Mucosa of descending colon (tissue), 3 donors: ENCODE results near the gene ACVR2A. TPM values are rescaled to one million over a fixed set of nuclear protein-coding genes. Genes with fewer than 3 reads are reported as not detected.

ENCODE experiments used
- ATAC-seq: fragments of 200-7000 bp; cut with Tn5 transposase; one replicate; pipeline ENCODE4 v1.9.1; 2020; ENCODE audit warnings: mild to moderate bottlenecking, moderate library complexity
- DNase-seq, 3 donors: peaks; one replicate each; pipeline ENCODE4 v3.0.0-alpha.2; 2020
- H3K36me3 ChIP-seq: fragments of 200-600 bp; one replicate; pipeline ENCODE4 v1.8.0; 2021; ENCODE audit warnings: low read depth, mild to moderate bottlenecking
- H3K4me1 ChIP-seq: fragments of 200-600 bp; one replicate; pipeline ENCODE4 v1.8.0; 2021; ENCODE audit warnings: low read depth, mild to moderate bottlenecking
- H3K4me3 ChIP-seq: fragments of 200-600 bp; one replicate; pipeline ENCODE4 v1.8.0; 2021; ENCODE audit warnings: mild to moderate bottlenecking
- H3K9me3 ChIP-seq: fragments of 200-600 bp; one replicate; pipeline ENCODE4 v1.8.0; 2021; ENCODE audit warnings: mild to moderate bottlenecking
- intact Hi-C, 2 donors: fragments of 100-400 bp; cut with DNase I in 1 of 2; cut with micrococcal nuclease in 1 of 2; formaldehyde crosslinking; loops; one replicate each; pipeline versions ENCODE4 v1.11.0 to v1.11.1; 2022; cut with DNase I, micrococcal nuclease
- total RNA-seq, 3 donors: library from RNA; stranded (reverse); fragmentation: NEBNext Ultra II Directional in 2 of 3; extraction: Animal tissue kit (Norgen Biotek cat#: 25700) in 2 of 3; gene quantifications; one replicate each; pipeline versions ENCODE4 v1.2.1 to v1.2.4, GENCODE V29; 2021 to 2023
- TF ChIP-seq, protein P1 (sequence below): fragments of 200-600 bp; IDR thresholded peaks from one replicate; pipeline ENCODE4 v1.8.0; 2022; ENCODE audit warnings: antibody characterized with exemption, mild to moderate bottlenecking
- donor health status: DM: no; HTN: no; CAD: no; lungs with moderate emphysema.
- donor health status: DM: no; HTN: no; CAD: no.
- donor health status: DM: no; HTN: yes; CAD: no.

ACVR2A gene
- total RNA-seq, 3 donors from 2014 or later = 19.7 to 33.0 (median 29.0) TPM

DNA sequence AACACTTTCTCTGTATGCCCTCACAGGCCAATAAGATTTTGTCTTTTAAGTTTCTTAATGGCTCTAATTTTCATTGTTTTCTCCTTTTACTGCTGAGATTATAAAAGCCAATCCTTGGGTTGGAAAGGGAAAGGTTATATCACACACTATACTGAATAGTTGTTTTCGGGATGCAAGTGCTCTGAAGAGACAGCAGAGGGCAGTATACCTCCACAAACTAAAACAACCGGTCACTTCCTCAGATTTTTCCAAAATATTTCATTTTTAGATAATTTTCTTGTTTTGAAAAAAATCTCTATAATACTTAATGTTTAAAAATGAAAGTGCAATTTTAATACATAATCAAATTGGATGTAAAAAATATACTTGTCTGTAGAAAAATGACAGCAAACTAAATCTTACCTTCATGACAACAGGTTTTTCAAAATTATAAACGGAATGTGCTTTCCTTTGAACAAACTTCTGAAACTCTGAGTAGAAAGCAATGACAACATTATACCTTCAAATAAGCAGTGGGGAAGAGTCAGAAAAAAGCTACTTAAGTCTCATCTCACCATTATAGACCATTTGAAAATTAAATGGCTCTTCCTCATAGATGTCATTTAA is 93.0 kb downstream of the ACVR2A start:
- ATAC-seq (peak; percentile 80), DNase-seq (no peak)
- Histone ChIP-seq H3K4me3 (no peak overlapping the region), H3K36me3 (no peaks in the 10 kb centered on the region), H3K9me3 (no peaks in the 10 kb centered on the region), H3K4me1 (no peaks in the 10 kb centered on the region)
- intact Hi-C loops = loop anchor here (5.0 kb wide), 2 partner anchors 569 to 1054 kb away; no protein-coding TSS in a partner anchor
- TF ChIP-seq, protein P1, sequence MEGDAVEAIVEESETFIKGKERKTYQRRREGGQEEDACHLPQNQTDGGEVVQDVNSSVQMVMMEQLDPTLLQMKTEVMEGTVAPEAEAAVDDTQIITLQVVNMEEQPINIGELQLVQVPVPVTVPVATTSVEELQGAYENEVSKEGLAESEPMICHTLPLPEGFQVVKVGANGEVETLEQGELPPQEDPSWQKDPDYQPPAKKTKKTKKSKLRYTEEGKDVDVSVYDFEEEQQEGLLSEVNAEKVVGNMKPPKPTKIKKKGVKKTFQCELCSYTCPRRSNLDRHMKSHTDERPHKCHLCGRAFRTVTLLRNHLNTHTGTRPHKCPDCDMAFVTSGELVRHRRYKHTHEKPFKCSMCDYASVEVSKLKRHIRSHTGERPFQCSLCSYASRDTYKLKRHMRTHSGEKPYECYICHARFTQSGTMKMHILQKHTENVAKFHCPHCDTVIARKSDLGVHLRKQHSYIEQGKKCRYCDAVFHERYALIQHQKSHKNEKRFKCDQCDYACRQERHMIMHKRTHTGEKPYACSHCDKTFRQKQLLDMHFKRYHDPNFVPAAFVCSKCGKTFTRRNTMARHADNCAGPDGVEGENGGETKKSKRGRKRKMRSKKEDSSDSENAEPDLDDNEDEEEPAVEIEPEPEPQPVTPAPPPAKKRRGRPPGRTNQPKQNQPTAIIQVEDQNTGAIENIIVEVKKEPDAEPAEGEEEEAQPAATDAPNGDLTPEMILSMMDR = peak; percentile 67

DNA sequence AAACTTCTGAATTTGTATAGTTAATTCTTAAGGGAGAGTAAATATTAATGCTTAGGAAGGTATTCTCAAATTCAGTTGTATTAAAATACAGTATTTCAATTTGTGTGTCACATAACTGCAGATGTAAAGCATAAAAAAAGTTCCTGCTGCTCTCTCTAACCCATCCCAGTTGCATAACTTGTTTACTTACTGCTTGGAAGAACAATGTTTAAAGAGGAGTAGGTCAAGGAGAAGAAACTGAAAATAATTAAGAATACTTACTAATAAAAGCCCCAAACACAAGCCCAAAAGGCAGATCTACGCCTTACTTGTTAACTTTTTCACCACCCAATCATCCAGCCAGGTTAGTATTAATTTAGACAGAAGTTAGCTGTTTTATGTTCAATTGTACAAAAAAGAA is 94.5 kb downstream of the ACVR2A start:
- TF ChIP-seq, protein P1 = no peak
- no peak for DNase-seq
- no peaks in the 10 kb centered on the region for H3K9me3 ChIP-seq
- H3K36me3 ChIP-seq = no peaks in the 10 kb centered on the region
- no peak overlapping the region for H3K4me3 ChIP-seq
- ATAC-seq = no peak
- H3K4me1 ChIP-seq = no peaks in the 10 kb centered on the region
- intact Hi-C loops = loop anchor here (5.0 kb wide), 2 partner anchors 568 to 1053 kb away; no protein-coding TSS in a partner anchor

DNA sequence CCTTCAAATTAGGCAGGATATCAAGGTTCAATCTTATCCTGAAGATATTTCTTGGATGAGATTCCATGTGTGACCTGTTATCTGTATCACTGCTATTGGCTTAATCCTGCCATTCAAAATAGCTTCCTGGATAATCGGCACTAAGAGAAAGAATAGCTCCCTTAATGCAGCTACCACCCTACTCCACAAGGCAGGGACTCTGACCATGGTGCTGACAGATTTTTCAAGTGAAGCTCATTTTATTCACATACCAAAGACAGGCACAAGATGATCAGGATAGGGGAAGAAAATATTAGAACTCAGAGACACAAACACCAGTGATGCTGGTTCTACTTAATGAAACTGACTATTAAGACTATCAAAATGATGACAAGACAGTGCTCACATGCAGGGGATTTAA is 100.8 kb downstream of the ACVR2A start:
- Histone ChIP-seq H3K4me3 (no peak overlapping the region), H3K4me1 (no peaks in the 10 kb centered on the region), H3K36me3 (no peaks in the 10 kb centered on the region), H3K9me3 (no peaks in the 10 kb centered on the region)
- intact Hi-C loops = no loop called here
- TF ChIP-seq, protein P1 = no peak
- ATAC-seq = no peak
- no peak for DNase-seq

DNA sequence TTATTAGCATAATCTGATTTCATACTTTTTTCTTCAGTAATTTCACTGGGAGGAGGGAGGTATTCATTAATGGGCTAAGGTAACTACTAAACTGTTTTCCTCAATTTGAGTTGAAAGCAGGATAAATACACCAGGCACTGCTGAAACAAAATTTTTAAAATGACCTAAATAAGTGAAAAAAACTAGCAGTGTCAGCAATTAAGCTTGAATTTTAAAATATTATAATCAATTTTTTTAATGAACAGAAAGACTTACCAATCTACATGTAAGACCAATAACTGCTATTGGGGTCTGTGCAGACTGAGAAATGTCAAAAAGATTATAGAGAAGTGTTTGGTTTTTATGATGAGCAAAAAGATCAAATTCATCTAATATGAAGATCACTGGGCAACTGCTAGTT is 107.3 kb downstream of the ACVR2A start:
- Histone ChIP-seq H3K9me3 (no peaks in the 10 kb centered on the region), H3K4me3 (no peak overlapping the region), H3K36me3 (no peaks in the 10 kb centered on the region), H3K4me1 (no peaks in the 10 kb centered on the region)
- intact Hi-C loops = no loop called here
- TF ChIP-seq, protein P1 = no peak
- no peak for DNase-seq
- no peak for ATAC-seq

DNA sequence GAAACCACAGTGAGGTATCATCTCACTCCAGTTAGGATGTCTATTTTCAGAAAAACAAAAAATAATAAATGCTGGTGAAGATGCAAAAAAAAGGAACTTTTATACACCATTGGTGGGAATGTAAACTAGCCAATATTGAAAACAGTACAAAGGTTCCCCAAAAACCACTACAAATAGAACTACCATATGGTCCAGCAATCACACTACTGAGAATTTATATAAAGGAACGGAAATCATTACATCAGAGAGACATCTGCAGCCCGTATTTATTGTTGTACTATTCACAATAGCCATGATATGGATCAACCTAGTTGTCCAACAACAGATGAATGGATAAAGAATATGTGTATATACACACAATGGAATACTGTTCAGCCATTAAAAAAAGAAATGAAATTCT is 123.7 kb downstream of the ACVR2A start:
- Histone ChIP-seq H3K4me3 (no peak overlapping the region), H3K36me3 (no peaks in the 10 kb centered on the region), H3K4me1 (no peaks in the 10 kb centered on the region), H3K9me3 (no peaks in the 10 kb centered on the region)
- no peak for DNase-seq
- TF ChIP-seq, protein P1 = no peak
- no peak for ATAC-seq
- intact Hi-C loops = no loop called here

DNA sequence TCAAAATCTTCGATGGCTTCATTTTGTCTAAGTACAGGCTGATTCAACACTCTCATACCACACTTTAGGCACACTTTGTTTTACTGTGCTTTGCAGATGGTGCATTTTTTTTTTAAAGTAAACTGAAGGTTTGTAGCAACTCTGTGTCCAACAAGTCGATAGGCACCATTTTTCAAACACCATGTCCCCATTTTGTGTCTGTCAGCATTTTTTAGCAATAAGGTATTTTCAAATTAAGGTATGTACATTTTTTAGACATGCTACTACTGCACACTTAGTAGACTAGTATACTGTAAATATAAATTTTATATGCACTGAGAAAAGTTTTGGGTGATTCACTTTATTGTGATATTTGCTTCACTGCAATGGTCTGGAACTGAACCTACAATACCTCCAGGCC is 131.3 kb downstream of the ACVR2A start:
- H3K4me3 ChIP-seq = no peak overlapping the region
- no peaks in the 10 kb centered on the region for H3K36me3 ChIP-seq
- DNase-seq (no peak), ATAC-seq (no peak)
- no peaks in the 10 kb centered on the region for H3K9me3 ChIP-seq
- TF ChIP-seq, protein P1 = no peak
- intact Hi-C loops = no loop called here
- H3K4me1 ChIP-seq = no peaks in the 10 kb centered on the region
